ENCODE measurements around the gene TMEM213.
"Not testable (repeated sequence)": the region's sequence is repeated elsewhere in the genome, so short reads cannot be mapped to it uniquely, and the experiment has no call there.

The TMEM213 gene, protein sequence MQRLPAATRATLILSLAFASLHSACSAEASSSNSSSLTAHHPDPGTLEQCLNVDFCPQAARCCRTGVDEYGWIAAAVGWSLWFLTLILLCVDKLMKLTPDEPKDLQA

GRCh38 chr7:138797715-138798320 lies at the start of gene TMEM213, which contains the start of gene ATP6V0A4:
TMEM213 (plus strand) TSS chr7:138797994; CDS start chr7:138798105, 111 bp downstream.
ATP6V0A4 (minus strand) TSS chr7:138798196; CDS start chr7:138771247, 26,949 bp downstream.
- DNase-seq: peak; percentile 14

- DNase-seq: no peak
These were observed 49.1 kb upstream of the TMEM213 start for GRCh38 chr7:138748666-138749065.

DNA sequence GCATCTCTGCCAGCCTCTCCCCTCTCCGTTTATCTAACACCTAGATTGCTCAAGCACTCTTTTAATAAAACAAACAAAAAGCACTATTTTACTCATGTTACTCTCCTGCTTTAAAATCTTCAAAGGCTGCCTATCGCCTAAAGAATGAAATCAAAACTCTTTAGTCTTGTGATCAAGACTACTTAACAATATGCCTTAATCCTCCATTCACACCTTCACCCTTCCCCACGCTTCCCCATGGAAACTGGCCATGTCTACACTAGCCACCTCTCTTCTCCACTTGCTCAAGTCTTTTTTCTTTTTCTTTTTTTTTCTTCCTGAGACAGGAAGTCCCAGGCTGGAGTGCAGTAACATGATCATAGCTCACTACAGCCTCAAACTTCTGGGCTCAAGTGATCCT lies 47.8 kb upstream of the TMEM213 start:
- DNase-seq: no peak

- no peak for DNase-seq
These were observed 47.3 kb upstream of the TMEM213 start for GRCh38 chr7:138750473-138750872.

- DNase-seq: no peak
These were observed 46.8 kb upstream of the TMEM213 start for GRCh38 chr7:138750901-138751464.

GRCh38 chr7:138752518-138753149 lies 45.2 kb upstream of the TMEM213 start:
- DNase-seq: peak; percentile 81

DNA sequence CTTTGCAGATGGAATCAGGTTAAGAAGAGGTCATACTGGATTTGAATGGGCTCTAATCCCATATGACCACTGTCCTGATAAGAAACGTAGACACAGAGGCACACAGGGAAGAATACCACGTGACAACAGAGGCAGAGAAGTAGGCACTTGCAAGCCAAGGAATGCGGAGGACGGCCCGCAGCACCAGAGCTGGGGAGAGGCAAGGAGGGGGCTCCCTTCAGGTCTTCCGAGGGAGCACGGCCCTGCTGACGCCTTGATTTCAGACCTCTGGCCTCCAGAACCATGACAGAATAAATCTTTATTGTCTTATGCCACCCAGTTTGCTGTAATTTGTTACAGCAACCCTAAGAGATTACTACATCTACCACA lies 44.7 kb upstream of the TMEM213 start:
- no peak for DNase-seq

DNA sequence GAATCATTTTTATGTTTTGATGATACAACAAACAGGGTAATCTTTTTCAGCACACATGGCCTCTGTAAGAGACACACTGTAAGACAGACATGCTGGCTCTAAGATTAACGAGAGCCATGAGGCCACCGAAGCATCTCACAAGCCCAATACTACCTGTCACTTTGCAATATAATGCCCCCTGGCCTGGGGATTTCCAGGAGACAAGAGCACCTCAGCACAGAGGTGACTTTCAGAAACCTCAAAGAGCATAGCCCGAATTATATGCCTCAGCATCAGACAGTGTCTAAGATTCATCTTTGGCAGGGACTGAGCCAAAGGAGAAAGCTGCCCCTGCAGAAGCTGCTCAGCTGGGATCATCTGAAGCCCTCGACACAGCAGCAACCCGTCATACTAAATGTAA lies 44.2 kb upstream of the TMEM213 start:
- no peak for DNase-seq

DNA sequence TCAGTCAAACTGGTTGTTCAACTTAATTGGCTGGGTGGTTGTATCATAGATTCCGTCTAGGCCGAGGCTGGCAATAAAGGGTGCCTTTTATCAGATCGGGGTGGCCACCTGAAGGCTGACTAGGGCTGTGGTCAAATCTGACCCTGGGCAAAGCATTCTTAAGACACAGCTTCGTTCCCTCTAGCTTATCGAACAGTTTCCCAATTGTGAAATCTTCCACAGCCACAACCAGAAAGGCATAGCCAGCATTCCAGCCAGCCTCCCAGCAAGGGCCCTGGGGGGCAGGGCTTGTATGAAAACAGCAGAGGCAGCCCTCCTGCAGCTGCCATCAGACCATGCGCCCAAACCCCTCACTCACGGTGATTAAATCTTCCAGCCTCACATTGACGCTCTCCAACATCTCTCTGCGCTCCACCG lies 42.5 kb upstream of the TMEM213 start:
- DNase-seq: no peak

DNA sequence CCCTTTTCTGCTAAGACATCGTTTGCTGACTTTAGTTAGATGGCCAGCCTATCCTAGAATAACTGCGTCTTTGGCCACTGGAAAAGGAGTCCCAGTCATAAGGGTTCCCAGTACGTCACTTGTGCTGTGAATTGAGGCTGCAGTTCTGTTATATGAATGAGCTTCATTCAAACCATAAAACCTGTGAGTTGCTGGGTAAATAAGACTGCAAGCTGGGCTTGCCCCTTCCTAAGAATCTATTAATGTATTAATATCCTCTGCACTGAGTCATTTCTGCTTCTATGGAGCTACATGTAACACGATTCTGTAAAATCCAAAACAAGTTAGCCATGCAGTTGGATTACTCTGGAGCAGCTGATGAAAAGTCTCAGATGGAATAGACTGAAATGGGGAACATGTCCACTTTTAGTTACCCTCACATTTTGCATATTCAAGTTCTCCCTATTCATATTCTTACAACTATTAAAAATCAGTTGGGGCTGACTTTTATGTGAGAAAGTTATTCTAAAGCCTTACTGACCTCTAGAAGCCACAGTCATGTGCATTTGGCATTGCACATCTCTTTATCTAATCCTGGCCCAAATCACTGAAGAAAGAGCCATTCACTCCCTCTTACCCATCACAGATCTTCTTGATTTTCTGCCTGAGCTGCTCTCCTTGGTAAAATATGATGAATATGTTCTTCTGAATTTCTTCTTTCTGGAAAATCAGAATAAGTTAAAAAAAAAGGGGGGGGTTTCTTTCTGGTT lies 41.8 kb upstream of the TMEM213 start:
- DNase-seq: no peak

DNA sequence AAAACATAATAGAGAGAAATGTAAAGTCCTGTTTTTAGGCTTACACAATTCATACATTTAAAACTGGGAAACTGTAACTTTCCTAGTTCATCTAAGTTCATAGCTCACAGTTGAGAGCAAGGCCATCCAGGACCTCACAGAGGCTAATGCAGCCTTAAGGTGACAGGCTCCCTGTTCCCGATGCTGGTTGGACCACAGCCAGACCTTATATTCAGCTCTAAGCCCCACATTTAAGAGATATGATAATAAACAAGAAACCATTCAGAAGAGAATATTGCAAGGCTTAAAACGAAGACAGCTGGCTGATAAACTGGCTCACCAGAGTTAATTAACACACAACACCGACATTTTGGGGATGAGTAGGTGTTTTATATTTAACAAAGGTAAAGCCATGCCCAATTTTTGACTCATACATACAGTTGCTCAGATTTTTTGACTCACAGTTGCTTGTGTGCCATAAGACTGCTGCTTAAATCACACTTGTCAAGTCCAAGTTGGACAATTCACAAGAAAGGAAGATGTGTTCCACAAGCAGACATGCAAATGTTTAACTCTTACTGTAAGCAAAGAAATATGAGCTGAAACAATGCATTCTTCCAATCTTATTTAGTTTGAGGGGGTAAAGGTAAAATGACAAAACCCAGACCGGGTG lies 41.1 kb upstream of the TMEM213 start:
- no peak for DNase-seq

GRCh38 chr7:138768241-138768640 lies 29.6 kb upstream of the TMEM213 start:
- DNase-seq: no peak

DNA sequence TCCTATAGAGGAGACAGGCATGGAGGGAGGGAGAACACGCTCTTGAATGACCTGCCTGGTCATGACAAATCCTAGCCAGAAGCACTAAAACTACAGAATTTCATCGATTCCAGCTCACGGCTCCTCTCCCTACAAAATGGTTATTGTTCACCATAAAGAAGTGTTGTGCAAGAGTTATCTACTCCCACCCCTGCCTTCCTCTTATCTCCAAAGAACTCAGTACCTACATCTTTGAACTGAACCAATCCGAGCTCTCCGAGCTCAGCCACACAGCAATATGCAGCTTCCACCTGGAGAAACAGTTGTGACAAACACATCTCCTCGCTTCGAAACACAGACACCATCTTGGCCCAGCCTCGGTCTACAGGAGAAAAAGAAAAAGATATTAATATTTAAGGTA lies 26.9 kb upstream of the TMEM213 start:
- DNase-seq: no peak

DNA sequence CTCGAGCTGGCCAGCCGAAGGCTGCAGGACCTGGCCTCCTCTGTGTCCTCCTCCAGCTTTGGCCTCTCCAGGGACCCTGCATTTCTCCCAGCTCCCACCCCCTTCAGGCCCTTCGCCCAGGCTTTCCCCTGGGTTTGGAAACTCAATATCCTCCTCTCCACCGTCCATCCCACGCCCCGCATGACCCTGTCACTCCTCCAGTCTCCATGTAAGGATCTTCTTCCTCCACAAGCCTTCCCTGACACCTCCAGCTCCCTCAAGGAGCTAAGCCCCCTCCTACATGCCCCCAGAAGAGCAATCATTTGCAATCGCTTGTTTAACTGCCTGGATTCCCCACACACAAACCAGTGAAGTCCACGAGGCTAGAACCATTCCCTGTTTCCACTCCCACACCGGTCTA lies 24.6 kb upstream of the TMEM213 start:
- DNase-seq: no peak

DNA sequence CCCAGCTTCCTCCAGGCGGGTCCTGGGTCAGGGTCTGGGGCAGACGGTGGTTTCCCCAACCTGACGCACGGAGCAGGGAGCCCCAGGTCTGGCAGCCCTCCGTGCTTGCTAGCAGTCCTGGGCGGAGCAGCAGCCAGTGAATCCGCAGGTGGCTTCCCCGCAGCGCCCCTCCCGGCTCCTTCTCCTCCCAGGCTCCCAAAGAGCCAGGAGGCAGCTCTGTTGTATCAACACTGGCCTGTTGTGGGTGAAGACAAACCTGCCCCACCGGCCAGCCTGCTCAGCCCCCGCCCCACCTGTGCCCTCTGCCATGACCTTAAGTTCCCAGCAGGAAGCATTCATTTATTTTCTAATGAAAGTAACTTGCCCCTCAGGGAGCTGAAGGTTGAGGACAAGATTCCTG lies 24.0 kb upstream of the TMEM213 start:
- DNase-seq: no peak

- peak; percentile 55 for DNase-seq
These were observed 21.5 kb upstream of the TMEM213 start for GRCh38 chr7:138776166-138776833.

GRCh38 chr7:138781004-138781403 lies 16.8 kb upstream of the TMEM213 start:
- DNase-seq: no peak

DNA sequence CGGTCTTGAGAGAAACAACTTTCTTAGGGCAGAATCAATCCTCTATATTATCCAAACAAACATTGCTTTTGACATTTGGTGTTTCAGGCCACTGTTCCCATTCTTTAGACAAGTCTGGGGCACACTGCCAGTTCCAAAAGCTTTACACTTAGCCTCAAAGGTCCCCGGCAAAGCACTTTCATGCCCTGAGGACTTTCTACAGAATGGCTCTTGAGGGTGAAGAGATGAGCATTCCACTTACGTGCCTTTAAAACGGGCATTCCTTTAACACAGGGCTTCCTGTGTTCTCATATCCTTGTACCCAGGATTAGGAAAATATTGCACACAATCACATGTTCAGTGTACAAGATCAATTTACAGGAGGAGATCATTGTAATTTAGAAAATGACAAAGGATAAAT lies 13.1 kb upstream of the TMEM213 start:
- no peak for DNase-seq

DNA sequence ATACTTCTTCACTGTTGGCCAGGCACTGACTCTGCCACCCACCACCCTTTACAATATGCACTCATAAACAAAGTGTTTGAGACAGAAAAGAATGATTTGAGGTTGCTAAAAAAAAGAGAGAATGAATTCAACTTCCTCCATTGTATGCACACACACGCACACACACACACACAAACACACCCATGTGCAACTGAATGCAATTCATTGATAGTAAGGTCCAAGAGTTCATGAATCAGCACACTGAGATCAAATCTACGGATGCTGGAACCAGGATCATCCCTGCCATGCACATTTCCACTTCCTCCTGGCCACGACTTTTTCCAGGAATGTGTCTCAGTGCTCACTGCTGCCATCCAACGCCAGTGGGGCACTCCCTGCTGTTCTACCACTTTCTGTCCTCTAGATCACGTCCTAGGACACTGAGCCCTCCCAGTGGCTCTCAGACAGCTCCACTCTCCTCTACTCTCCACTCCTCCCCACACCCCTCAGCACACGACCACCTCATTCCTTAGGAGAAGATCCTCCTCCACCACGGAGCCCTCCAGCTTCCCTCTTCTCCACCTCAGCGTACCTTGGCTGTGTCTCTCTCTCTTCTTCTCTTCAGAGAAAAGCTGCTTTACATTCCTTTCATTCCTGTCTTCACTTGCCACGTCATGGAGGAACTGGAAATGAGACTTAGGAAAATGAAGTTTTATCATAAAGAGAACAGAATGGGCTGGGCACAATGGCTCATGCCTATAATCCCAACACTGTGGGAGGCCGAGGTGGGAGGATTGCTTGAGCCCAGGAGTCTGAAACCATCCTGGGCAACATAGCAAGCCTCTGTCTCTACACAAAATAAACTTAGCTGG lies 12.0 kb upstream of the TMEM213 start:
- no peak for DNase-seq

DNA sequence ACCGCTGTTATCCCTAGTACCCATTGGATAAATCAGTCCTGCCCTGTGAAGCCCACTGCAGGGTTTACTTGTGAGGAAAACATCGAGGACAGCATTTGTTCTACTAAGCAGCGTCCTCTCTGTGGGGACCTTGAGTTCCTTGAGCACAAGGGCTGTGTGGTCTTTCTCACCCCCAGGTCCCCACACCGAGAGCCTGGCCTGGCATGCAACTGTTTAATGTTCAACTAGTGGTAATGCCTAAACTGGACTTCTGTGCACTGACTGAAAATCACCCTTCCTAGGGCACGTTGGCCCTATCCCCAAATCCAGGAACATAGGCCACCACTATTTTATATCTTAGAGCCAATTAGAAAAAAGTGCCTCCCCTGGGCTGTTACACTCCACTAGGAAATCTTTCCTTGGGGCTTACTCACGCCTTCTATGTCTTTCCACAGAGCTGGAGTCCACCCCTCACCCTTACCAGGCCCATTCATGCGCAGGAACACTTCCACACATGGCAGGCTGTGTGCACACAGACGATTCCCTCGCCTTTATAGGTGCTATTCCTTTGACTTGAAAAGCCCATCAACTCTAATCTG lies 1.7 kb upstream of the TMEM213 start:
- no peak for DNase-seq

- DNase-seq: not testable (repeated sequence)
These were observed 748 bp upstream of the TMEM213 start for GRCh38 chr7:138797046-138797445.
